ENCODE measurements around the gene COPS9. TPM values are rescaled to one million over a fixed set of nuclear protein-coding genes. Genes with fewer than 3 reads are reported as not detected.

Gene COPS9
- total RNA-seq, 2 experiments from 2014 or later: 46.7 to 48.5 TPM

GRCh38 chr2:240179941-240180666, 44.0 kb upstream of the COPS9 start:
- no peaks in the 10 kb centered on the region for H3K4me1 Mint-ChIP-seq (ENCODE audit: low read depth)
- H3K27ac Mint-ChIP-seq: no peak overlapping the region
- H3K27me3 Mint-ChIP-seq: peaks cover 40% of the 10 kb centered on the region
- no peaks in the 10 kb centered on the region for H3K36me3 Mint-ChIP-seq (ENCODE audit: low read depth)
- H3K36me3 ChIP-seq (ENCODE audit: insufficient read depth, low read length): no peaks in the 10 kb centered on the region
- ChIA-PET POLR2A (no interaction called here), CTCF (no interaction called here)
- TF ChIP-seq CTCF (IDR thresholded peaks at IDR 0.05): no peak
- intact Hi-C loops (cut with DNase I, micrococcal nuclease): no loop called here
- H3K9me3 ChIP-seq (ENCODE audit: control insufficient read depth in 1 of 2, insufficient read depth in 1 of 2, low read length in 2 of 2): no peaks in the 10 kb centered on the region
- H3K4me1 ChIP-seq (ENCODE audit: insufficient read depth, low read length): no peaks in the 10 kb centered on the region
- ATAC-seq (ENCODE audit: poor library complexity) (no peak), DNase-seq (no peak)
- no peaks in the 10 kb centered on the region for H3K9me3 Mint-ChIP-seq
- H3K4me3 Mint-ChIP-seq: no peak overlapping the region
- H3K27ac ChIP-seq (ENCODE audit: low read depth in 1 of 2, low read length in 2 of 2): no peak overlapping the region
- H3K4me3 ChIP-seq (ENCODE audit: low read length): no peak overlapping the region
- H3K27me3 ChIP-seq (ENCODE audit: control insufficient read depth in 1 of 2, insufficient read depth in 2 of 2, low read length in 2 of 2): peaks cover 0 to 4% of the 10 kb centered on the region in 2 experiments

GRCh38 chr2:240179186-240179815, 43.2 kb upstream of the COPS9 start:
- no peak overlapping the region for H3K4me3 Mint-ChIP-seq
- intact Hi-C loops (cut with DNase I, micrococcal nuclease): no loop called here
- Histone ChIP-seq H3K27ac (ENCODE audit: low read depth in 1 of 2, low read length in 2 of 2) (no peak overlapping the region), H3K4me3 (ENCODE audit: low read length) (no peak overlapping the region), H3K27me3 (ENCODE audit: control insufficient read depth in 1 of 2, insufficient read depth in 2 of 2, low read length in 2 of 2) (peaks cover 0 to 2% of the 10 kb centered on the region in 2 experiments), H3K9me3 (ENCODE audit: control insufficient read depth in 1 of 2, insufficient read depth in 1 of 2, low read length in 2 of 2) (no peaks in the 10 kb centered on the region), H3K4me1 (ENCODE audit: insufficient read depth, low read length) (no peaks in the 10 kb centered on the region), H3K36me3 (ENCODE audit: insufficient read depth, low read length) (no peaks in the 10 kb centered on the region)
- H3K36me3 Mint-ChIP-seq (ENCODE audit: low read depth): no peaks in the 10 kb centered on the region
- no peak overlapping the region for H3K27ac Mint-ChIP-seq
- DNase-seq (no peak), ATAC-seq (ENCODE audit: poor library complexity) (no peak)
- no peak for TF ChIP-seq CTCF (IDR thresholded peaks at IDR 0.05)
- peaks cover 37% of the 10 kb centered on the region for H3K27me3 Mint-ChIP-seq
- CTCF ChIA-PET: no interaction called here
- H3K9me3 Mint-ChIP-seq: no peaks in the 10 kb centered on the region
- H3K4me1 Mint-ChIP-seq (ENCODE audit: low read depth): no peaks in the 10 kb centered on the region
- POLR2A ChIA-PET: no interaction called here

GRCh38 chr2:240178564-240178963, 42.5 kb upstream of the COPS9 start:
- Histone ChIP-seq H3K36me3 (ENCODE audit: insufficient read depth, low read length) (no peaks in the 10 kb centered on the region), H3K9me3 (ENCODE audit: control insufficient read depth in 1 of 2, insufficient read depth in 1 of 2, low read length in 2 of 2) (no peaks in the 10 kb centered on the region), H3K27ac (ENCODE audit: low read depth in 1 of 2, low read length in 2 of 2) (no peak overlapping the region), H3K27me3 (ENCODE audit: control insufficient read depth in 1 of 2, insufficient read depth in 2 of 2, low read length in 2 of 2) (no peaks in the 10 kb centered on the region), H3K4me3 (ENCODE audit: low read length) (no peak overlapping the region), H3K4me1 (ENCODE audit: insufficient read depth, low read length) (no peaks in the 10 kb centered on the region)
- Mint-ChIP-seq H3K27me3 (peaks cover 36% of the 10 kb centered on the region), H3K27ac (no peak overlapping the region), H3K4me3 (no peak overlapping the region), H3K36me3 (ENCODE audit: low read depth) (no peaks in the 10 kb centered on the region), H3K4me1 (ENCODE audit: low read depth) (no peaks in the 10 kb centered on the region), H3K9me3 (no peaks in the 10 kb centered on the region)
- CTCF ChIA-PET: no interaction called here
- intact Hi-C loops (cut with DNase I, micrococcal nuclease): no loop called here
- ATAC-seq (ENCODE audit: poor library complexity) (no peak), DNase-seq (no peak)
- POLR2A ChIA-PET: no interaction called here
- no peak for TF ChIP-seq CTCF (IDR thresholded peaks at IDR 0.05)

All from CD4-positive, alpha-beta T cell (primary cell).